GM23338 (cell line): ENCODE data around the gene CHST12. TPM values are rescaled to one million over a fixed set of nuclear protein-coding genes. Genes with fewer than 3 reads are reported as not detected.

Source experiments
- ATAC-seq: fragments of 200-7000 bp; cut with Tn5 transposase; 3 replicates; pipeline ENCODE4 v1.9.1; 2020
- DNase-seq: peaks from one replicate; pipeline ENCODE4 v3.0.0-alpha.2; 2015; ENCODE audit warnings: low spot score
- H2AFZ ChIP-seq: fragments of 200-600 bp; sonication (generic); 2 replicates; pipeline ENCODE4 v1.8.0; 2016; ENCODE audit warnings: antibody characterized with exemption, mild to moderate bottlenecking, moderate library complexity
- H3F3A ChIP-seq: fragments of 200-600 bp; sonication (generic); replicated peaks from 2 replicates; pipeline ENCODE4 v1.8.0; 2017; ENCODE audit warnings: antibody characterized with exemption, mixed run types, low read depth
- H3K27ac ChIP-seq: fragments of 200-600 bp; sonication (generic); 2 replicates; pipeline ENCODE4 v1.6.1; 2016; ENCODE audit warnings: low read depth
- H3K27me3 ChIP-seq: fragments of 200-600 bp; sonication (generic); 2 replicates; pipeline ENCODE4 v1.8.0; 2016; ENCODE audit warnings: mild to moderate bottlenecking, mixed run types, moderate library complexity; ENCODE audit not compliant: insufficient read depth
- H3K36me3 ChIP-seq: fragments of 200-600 bp; sonication (generic); 2 replicates; pipeline ENCODE4 v1.8.0; 2016; ENCODE audit warnings: mild to moderate bottlenecking; ENCODE audit not compliant: insufficient read depth
- H3K4me1 ChIP-seq: fragments of 200-600 bp; sonication (generic); 2 replicates; pipeline ENCODE4 v1.8.0; 2016; ENCODE audit warnings: mild to moderate bottlenecking, moderate library complexity; ENCODE audit not compliant: insufficient read depth
- H3K4me2 ChIP-seq: fragments of 200-600 bp; sonication (generic); 2 replicates; pipeline ENCODE4 v1.7.1; 2017; ENCODE audit warnings: mixed run types
- H3K4me3 ChIP-seq: fragments of 200-600 bp; sonication (generic); 2 replicates; pipeline ENCODE4 v1.6.1; 2016; ENCODE audit warnings: mixed run types
- H3K79me2 ChIP-seq: fragments of 200-600 bp; sonication (generic); replicated peaks from 2 replicates; pipeline ENCODE4 v1.8.0; 2017; ENCODE audit warnings: mild to moderate bottlenecking; ENCODE audit not compliant: insufficient read depth
- H3K9me2 ChIP-seq: fragments of 200-600 bp; sonication (generic); 2 replicates; pipeline ENCODE4 v1.8.0; 2017; ENCODE audit not compliant: insufficient read depth
- H4K20me1 ChIP-seq: fragments of 200-600 bp; sonication (generic); replicated peaks from 2 replicates; pipeline ENCODE4 v1.8.0; 2017; ENCODE audit warnings: mild to moderate bottlenecking; ENCODE audit not compliant: insufficient read depth
- H3K27ac Mint-ChIP-seq: 2 replicates; pipeline ENCODE4 v1.8.0; 2020; ENCODE audit warnings: inconsistent platforms, mild to moderate bottlenecking, moderate library complexity, mixed read lengths
- H3K27me3 Mint-ChIP-seq: 3 replicates; pipeline ENCODE4 v1.8.0; 2022; ENCODE audit warnings: low read depth, mild to moderate bottlenecking, moderate library complexity, mixed read lengths, inconsistent platforms; ENCODE audit not compliant: insufficient read depth, poor library complexity
- H3K36me3 Mint-ChIP-seq: 3 replicates; pipeline ENCODE4 v1.8.0; 2021; ENCODE audit warnings: low read depth, mild to moderate bottlenecking, inconsistent platforms, moderate library complexity, mixed read lengths
- H3K4me1 Mint-ChIP-seq: 3 replicates; pipeline ENCODE4 v1.8.0; 2020; ENCODE audit warnings: mild to moderate bottlenecking, inconsistent platforms, mixed read lengths
- H3K4me3 Mint-ChIP-seq: 3 replicates; pipeline ENCODE4 v1.8.0; 2021; ENCODE audit warnings: moderate library complexity, mild to moderate bottlenecking, inconsistent platforms, mixed read lengths
- H3K9me3 Mint-ChIP-seq: 3 replicates; pipeline ENCODE4 v1.8.0; 2020; ENCODE audit warnings: moderate library complexity, mild to moderate bottlenecking, inconsistent platforms, mixed read lengths
- CREB1 ChIP-seq: fragments of 250-450 bp; sonication (Bioruptor Pico); IDR thresholded peaks from 2 replicates; pipeline ENCODE4 v1.5.0; 2020; ENCODE audit warnings: low read depth, mild to moderate bottlenecking, moderate library complexity
- EZH2 ChIP-seq: fragments of 200-600 bp; sonication (generic); IDR thresholded peaks from one replicate; pipeline ENCODE4 v1.8.0; 2017; ENCODE audit warnings: antibody characterized with exemption, mild to moderate bottlenecking, low read depth; ENCODE audit not compliant: unreplicated experiment
- EZH2phosphoT487 ChIP-seq: fragments of 200-600 bp; sonication (generic); IDR thresholded peaks from one replicate; pipeline ENCODE4 v1.8.1; 2018; ENCODE audit warnings: antibody characterized with exemption; ENCODE audit not compliant: unreplicated experiment
- JUNB ChIP-seq: IDR thresholded peaks from one replicate; pipeline ENCODE4 v1.6.1; 2016; ENCODE audit warnings: antibody characterized with exemption; ENCODE audit not compliant: unreplicated experiment
- NANOG ChIP-seq: IDR thresholded peaks from 2 replicates; pipeline ENCODE4 v1.6.1; 2016; ENCODE audit warnings: antibody characterized with exemption, borderline replicate concordance
- POLR2AphosphoS5 ChIP-seq: IDR thresholded peaks from 2 replicates; pipeline ENCODE4 v1.6.1; 2016; ENCODE audit warnings: antibody characterized with exemption, low read depth
- STAT1 ChIP-seq: IDR thresholded peaks from one replicate; pipeline ENCODE4 v1.6.1; 2016; ENCODE audit warnings: antibody characterized with exemption; ENCODE audit not compliant: unreplicated experiment
- ZNF114 ChIP-seq: fragments of 250-450 bp; sonication (Bioruptor Pico); IDR thresholded peaks from 2 replicates; pipeline ENCODE4 v1.5.0; 2020; ENCODE audit warnings: mild to moderate bottlenecking, moderate library complexity
- ZNF331 ChIP-seq: fragments of 250-450 bp; sonication (Bioruptor Pico); IDR thresholded peaks from 2 replicates; pipeline ENCODE4 v1.5.0; 2020; ENCODE audit warnings: low read depth, mild to moderate bottlenecking, moderate library complexity
- ZNF462 ChIP-seq: fragments of 250-450 bp; sonication (Bioruptor Pico); IDR thresholded peaks from 2 replicates; pipeline ENCODE4 v1.5.0; 2020; ENCODE audit warnings: mild to moderate bottlenecking, moderate library complexity
- polyA plus RNA-seq: library from polyadenylated mRNA; unstranded; fragments of >200 nt; fragmentation: Nextera tagmentation; extraction: Ambion mirVana; gene quantifications from 2 replicates; pipeline ENCODE4 v1.2.1, GENCODE V29; 2016
- total RNA-seq: library from RNA; depleted of rRNA; stranded (reverse); fragments of >200 nt; shearing (Covaris generic); gene quantifications from 2 replicates; pipeline ENCODE4 v1.2.3, GENCODE V29; 2014
- TF ChIP-seq, protein P1 (sequence below), 2 experiments: fragments of 200-600 bp in 1 of 2; sonication (generic) in 1 of 2; conservative IDR thresholded peaks; 2 replicates each; pipeline versions ENCODE4 v1.5.1 to v1.6.1; 2016 to 2017; ENCODE audit warnings: antibody characterized with exemption in 2 of 2, low read depth in 2 of 2, mild to moderate bottlenecking in 2 of 2, moderate library complexity in 1 of 2
- TF ChIP-seq, protein P2 (sequence below): IDR thresholded peaks from 2 replicates; pipeline ENCODE4 v1.6.1; 2016; ENCODE audit warnings: antibody characterized with exemption
- TF ChIP-seq, protein P3 (sequence below): IDR thresholded peaks from one replicate; pipeline ENCODE4 v1.6.1; 2018; ENCODE audit warnings: antibody characterized with exemption; ENCODE audit not compliant: unreplicated experiment

The CHST12 gene
- total and polyA plus RNA-seq, 2 experiments from 2014 or later, result 10.1 to 14.6 TPM

DNA sequence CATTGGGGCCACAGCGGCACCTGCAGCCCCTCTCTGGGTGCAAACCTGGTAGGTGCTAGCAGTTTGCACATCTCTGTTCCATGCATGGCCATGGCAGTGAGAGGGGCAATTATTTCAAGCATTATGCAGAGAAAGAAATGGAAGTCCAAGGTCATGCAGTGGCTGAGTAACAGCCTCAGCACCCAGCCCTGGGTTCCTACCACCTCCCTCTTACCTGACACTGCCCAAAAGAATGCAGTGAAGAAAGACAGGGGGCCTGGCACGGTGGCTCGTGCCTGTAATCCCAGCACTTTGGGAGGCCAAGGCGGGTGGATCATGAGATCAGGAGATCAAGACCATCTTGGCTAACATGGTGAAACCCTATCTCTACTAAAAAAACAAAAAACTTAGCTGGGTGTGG is 4.9 kb upstream of the CHST12 start:
- no peaks in the 10 kb centered on the region for H3K9me2 ChIP-seq
- TF ChIP-seq EZH2, result no peak
- no peak for TF ChIP-seq JUNB
- TF ChIP-seq ZNF462 (CRISPR knock-in tag), result no peak
- TF ChIP-seq, protein P1, sequence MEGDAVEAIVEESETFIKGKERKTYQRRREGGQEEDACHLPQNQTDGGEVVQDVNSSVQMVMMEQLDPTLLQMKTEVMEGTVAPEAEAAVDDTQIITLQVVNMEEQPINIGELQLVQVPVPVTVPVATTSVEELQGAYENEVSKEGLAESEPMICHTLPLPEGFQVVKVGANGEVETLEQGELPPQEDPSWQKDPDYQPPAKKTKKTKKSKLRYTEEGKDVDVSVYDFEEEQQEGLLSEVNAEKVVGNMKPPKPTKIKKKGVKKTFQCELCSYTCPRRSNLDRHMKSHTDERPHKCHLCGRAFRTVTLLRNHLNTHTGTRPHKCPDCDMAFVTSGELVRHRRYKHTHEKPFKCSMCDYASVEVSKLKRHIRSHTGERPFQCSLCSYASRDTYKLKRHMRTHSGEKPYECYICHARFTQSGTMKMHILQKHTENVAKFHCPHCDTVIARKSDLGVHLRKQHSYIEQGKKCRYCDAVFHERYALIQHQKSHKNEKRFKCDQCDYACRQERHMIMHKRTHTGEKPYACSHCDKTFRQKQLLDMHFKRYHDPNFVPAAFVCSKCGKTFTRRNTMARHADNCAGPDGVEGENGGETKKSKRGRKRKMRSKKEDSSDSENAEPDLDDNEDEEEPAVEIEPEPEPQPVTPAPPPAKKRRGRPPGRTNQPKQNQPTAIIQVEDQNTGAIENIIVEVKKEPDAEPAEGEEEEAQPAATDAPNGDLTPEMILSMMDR (conservative IDR thresholded peaks at IDR 0.05; ENCODE audit: low read depth in 2 of 2), result no peak
- no peak for TF ChIP-seq ZNF331
- no peak for TF ChIP-seq NANOG
- TF ChIP-seq STAT1, result no peak
- TF ChIP-seq, protein P2, sequence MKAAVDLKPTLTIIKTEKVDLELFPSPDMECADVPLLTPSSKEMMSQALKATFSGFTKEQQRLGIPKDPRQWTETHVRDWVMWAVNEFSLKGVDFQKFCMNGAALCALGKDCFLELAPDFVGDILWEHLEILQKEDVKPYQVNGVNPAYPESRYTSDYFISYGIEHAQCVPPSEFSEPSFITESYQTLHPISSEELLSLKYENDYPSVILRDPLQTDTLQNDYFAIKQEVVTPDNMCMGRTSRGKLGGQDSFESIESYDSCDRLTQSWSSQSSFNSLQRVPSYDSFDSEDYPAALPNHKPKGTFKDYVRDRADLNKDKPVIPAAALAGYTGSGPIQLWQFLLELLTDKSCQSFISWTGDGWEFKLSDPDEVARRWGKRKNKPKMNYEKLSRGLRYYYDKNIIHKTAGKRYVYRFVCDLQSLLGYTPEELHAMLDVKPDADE, result no peak
- TF ChIP-seq, protein P3, sequence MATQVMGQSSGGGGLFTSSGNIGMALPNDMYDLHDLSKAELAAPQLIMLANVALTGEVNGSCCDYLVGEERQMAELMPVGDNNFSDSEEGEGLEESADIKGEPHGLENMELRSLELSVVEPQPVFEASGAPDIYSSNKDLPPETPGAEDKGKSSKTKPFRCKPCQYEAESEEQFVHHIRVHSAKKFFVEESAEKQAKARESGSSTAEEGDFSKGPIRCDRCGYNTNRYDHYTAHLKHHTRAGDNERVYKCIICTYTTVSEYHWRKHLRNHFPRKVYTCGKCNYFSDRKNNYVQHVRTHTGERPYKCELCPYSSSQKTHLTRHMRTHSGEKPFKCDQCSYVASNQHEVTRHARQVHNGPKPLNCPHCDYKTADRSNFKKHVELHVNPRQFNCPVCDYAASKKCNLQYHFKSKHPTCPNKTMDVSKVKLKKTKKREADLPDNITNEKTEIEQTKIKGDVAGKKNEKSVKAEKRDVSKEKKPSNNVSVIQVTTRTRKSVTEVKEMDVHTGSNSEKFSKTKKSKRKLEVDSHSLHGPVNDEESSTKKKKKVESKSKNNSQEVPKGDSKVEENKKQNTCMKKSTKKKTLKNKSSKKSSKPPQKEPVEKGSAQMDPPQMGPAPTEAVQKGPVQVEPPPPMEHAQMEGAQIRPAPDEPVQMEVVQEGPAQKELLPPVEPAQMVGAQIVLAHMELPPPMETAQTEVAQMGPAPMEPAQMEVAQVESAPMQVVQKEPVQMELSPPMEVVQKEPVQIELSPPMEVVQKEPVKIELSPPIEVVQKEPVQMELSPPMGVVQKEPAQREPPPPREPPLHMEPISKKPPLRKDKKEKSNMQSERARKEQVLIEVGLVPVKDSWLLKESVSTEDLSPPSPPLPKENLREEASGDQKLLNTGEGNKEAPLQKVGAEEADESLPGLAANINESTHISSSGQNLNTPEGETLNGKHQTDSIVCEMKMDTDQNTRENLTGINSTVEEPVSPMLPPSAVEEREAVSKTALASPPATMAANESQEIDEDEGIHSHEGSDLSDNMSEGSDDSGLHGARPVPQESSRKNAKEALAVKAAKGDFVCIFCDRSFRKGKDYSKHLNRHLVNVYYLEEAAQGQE, result no peak
- no peak for TF ChIP-seq CREB1 (CRISPR knock-in tag)
- no peak for TF ChIP-seq EZH2phosphoT487
- TF ChIP-seq ZNF114 (CRISPR knock-in tag), result no peak
- no peak for TF ChIP-seq POLR2AphosphoS5
- H3F3A ChIP-seq, result 0 out of 2 replicates have a peak, but pooled peaks cover 13% of the 10 kb centered on the region
- H3K27me3 ChIP-seq, result no peaks in the 10 kb centered on the region
- H3K36me3 ChIP-seq, result no peaks in the 10 kb centered on the region
- H3K9me3 Mint-ChIP-seq, result no peaks in the 10 kb centered on the region
- H3K4me3 ChIP-seq, result no peak overlapping the region
- DNase-seq, result no peak
- peaks cover 7% of the 10 kb centered on the region for H3K4me1 ChIP-seq
- no peak overlapping the region for H3K27ac ChIP-seq
- H3K4me1 Mint-ChIP-seq, result peaks cover 9% of the 10 kb centered on the region
- no peak for ATAC-seq
- no peak overlapping the region for H3K4me3 Mint-ChIP-seq
- H3K36me3 Mint-ChIP-seq, result no peaks in the 10 kb centered on the region
- no peaks in the 10 kb centered on the region for H3K79me2 ChIP-seq
- no peak overlapping the region for H3K27ac Mint-ChIP-seq
- no peak overlapping the region for H2AFZ ChIP-seq
- H3K27me3 Mint-ChIP-seq, result peaks cover 11% of the 10 kb centered on the region
- no peaks in the 10 kb centered on the region for H4K20me1 ChIP-seq
- H3K4me2 ChIP-seq, result no peak overlapping the region
